GM12872 (cell line): ENCODE results near the gene GRM3.

Experiments
- CTCF ChIP-seq: IDR thresholded peaks from 3 replicates; pipeline ENCODE4 v1.5.1; 2011; ENCODE audit warnings: low read depth, mild to moderate bottlenecking, low read length, moderate library complexity; ENCODE audit not compliant: insufficient read depth

GRM3 gene

GRCh38 chr7:86645676-86646276 lies 2.1 kb downstream of the GRM3 start:
- no peak for TF ChIP-seq CTCF

- TF ChIP-seq CTCF: no peak
Observed at GRCh38 chr7:86647385-86648094, 3.8 kb downstream of the GRM3 start.

- TF ChIP-seq CTCF: no peak
Observed at GRCh38 chr7:86648169-86648568, 4.5 kb downstream of the GRM3 start.

GRCh38 chr7:86653919-86654659 lies 10.4 kb downstream of the GRM3 start:
- TF ChIP-seq CTCF: no peak

- TF ChIP-seq CTCF: no peak
Observed at GRCh38 chr7:86657948-86658347, 14.2 kb downstream of the GRM3 start.

GRCh38 chr7:86660950-86661462 lies 17.3 kb downstream of the GRM3 start:
- no peak for TF ChIP-seq CTCF

- no peak for TF ChIP-seq CTCF
Observed at GRCh38 chr7:86664486-86664885, 20.8 kb downstream of the GRM3 start.
